ENCODE measurements around the gene SPTB.

The SPTB gene

DNA sequence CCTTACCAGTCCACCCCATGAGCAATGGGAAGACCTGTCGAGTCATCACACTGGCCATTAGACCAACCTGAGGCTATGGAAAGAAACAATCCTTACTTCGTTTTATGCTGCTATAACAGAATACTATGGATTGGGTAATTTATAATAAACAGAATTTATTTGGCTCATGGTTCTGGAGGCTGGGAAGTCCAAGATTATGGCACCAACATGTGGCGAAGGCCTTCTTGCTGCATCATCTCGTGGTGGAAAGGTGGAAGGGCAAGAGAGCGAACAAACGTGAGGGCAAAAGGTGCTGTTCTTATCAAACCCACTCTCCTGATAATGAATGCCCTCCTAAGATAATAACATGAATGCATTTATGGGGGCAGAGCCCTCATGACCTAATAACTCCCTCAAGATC lies 9.6 kb upstream of the SPTB start:
- DNase-seq (ENCODE audit: low read depth) = no peak
- TF ChIP-seq CTCF (IDR thresholded peaks at IDR 0.05; ENCODE audit: insufficient read depth, low read depth, low read length, missing control alignments) = no peak
- no peak overlapping the region for H3K4me3 ChIP-seq (ENCODE audit: low read depth, low read length)

DNA sequence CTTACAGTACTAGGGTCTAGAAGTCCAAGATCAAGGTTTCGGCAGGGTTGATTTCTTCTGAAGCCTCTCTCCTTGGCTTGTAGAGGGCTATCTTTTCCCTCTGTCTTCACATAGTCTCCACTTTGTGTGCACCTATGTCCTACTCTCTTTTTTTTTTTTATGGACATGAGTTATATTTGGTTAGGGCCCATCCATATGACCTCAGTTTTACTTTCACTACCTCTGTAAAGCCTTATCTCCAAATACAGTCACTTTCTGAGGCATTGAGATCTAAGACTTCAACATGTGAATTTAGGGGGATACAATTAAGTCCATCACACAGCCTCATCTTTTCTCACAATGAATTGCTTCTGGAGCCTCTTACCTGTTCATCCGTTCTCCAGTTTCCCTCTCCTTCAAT lies 5.9 kb upstream of the SPTB start:
- no peak for TF ChIP-seq CTCF (IDR thresholded peaks at IDR 0.05; ENCODE audit: insufficient read depth, low read depth, low read length, missing control alignments)
- H3K4me3 ChIP-seq (ENCODE audit: low read depth, low read length) = no peak overlapping the region
- DNase-seq (ENCODE audit: low read depth) = no peak

GRCh38 chr14:64880221-64881121 lies 764 bp upstream of the SPTB start:
- peak; percentile 23 for DNase-seq (ENCODE audit: low read depth)
- H3K4me3 ChIP-seq (ENCODE audit: low read depth, low read length) = peak overlapping the region; percentile 44
- no peak for TF ChIP-seq CTCF (IDR thresholded peaks at IDR 0.05; ENCODE audit: insufficient read depth, low read depth, low read length, missing control alignments)

DNA sequence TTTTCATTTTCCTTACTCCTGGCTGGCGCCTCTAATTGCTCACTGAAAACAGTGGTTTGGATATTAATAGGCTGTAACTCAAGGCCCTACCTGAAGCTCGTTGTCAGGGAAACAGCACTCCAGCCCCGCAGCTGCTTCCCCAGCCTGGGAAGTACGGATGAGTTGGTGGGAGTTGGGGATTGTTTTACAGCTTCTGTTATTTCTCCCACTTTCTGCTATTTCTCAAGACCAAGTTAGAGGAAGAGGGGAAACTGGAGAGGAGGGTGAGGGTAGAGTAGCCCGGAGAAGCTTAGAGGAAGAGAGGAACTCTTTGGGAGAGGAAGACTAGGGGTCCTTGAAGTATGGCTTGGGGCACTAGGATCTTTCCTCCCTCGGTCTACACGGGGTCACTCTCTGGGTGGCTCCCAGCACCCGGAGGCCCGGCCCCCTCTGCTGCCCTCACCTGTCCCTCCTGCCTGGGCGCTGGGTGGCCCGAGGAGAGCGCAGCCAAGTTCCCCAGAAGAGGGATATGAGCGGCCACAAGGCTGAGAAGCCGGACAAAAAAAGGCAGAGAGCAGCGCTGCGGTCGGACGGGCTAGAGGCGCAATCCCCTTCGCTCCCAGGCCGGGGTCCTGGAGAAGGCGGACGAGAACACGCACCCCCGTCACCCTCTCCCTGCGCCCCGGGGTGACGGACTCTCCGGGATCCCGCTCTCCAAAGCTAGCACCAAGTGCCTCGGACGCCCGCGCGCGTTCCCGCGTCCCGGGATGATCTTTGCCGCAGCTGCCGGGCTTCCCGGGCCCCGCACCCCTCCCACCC lies 671 bp downstream of the SPTB start:
- TF ChIP-seq CTCF (IDR thresholded peaks at IDR 0.05; ENCODE audit: insufficient read depth, low read depth, low read length, missing control alignments) = no peak
- no peak overlapping the region for H3K4me3 ChIP-seq (ENCODE audit: low read depth, low read length)
- DNase-seq (ENCODE audit: low read depth) = no peak

- TF ChIP-seq CTCF (IDR thresholded peaks at IDR 0.05; ENCODE audit: insufficient read depth, low read depth, low read length, missing control alignments) = no peak
- no peak overlapping the region for H3K4me3 ChIP-seq (ENCODE audit: low read depth, low read length)
- DNase-seq (ENCODE audit: low read depth) = no peak
Measured at GRCh38 chr14:64877846-64878245, 1.9 kb downstream of the SPTB start.

DNA sequence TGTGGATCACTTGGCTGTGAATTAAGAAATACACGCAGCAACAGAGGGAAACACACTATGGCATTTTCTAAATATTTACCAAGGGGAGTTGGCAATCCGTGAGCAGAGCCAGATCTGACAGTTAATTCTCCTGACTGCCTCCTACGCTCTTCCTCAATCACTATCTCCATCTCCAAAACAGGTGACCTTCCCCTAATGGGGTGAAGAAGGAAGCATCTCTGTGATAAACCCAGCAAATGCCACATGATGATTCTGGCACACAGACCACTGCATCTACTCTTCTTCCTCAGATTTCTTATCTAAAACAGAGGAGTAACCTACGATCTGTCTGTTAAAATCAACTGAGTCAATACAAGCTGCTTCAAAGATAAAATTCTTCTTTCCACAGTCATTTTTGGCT lies 4.4 kb downstream of the SPTB start:
- TF ChIP-seq CTCF (IDR thresholded peaks at IDR 0.05; ENCODE audit: insufficient read depth, low read depth, low read length, missing control alignments) = no peak
- no peak for DNase-seq (ENCODE audit: low read depth)
- no peak overlapping the region for H3K4me3 ChIP-seq (ENCODE audit: low read depth, low read length)

Measured in GM12865 (cell line).